OCI-M2 (cell line): ENCODE data around the gene GPD1.
A peak's percentile ranks its signal among the peaks of the same experiment; 100 is the strongest.

Experiments used
- DNase-seq: peaks from one replicate; lab custom pipeline; 2025; ENCODE audit not compliant: unreplicated experiment; lab: John Stamatoyannopoulos, UW

GPD1 gene

DNA sequence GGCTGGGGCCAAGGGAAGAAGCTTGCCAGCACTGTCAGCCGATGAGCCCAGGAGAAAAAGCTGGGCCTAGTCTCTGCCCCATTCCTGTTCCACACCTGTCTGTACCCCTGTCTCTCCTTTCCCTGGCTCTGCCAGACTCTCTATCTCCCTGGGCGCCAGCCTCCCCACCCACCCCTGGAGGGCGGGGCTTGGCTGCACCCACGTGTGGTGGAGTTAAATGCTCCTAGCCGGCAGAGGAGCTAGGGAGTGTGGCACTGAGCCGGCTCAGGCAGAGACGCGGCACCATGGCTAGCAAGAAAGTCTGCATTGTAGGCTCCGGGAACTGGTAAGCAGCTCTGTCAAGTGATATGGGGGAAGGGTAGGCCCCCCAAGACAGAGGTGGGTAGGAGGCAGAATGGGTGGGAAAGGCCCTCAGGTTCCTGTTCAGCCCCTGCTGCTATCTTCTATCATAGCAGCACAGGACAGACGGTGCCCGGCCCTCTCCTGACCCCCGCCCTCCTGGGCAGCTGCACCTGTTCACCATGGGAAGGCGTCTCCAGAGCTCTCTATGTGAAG, at the start of gene GPD1:
GPD1 (plus strand) TSS at position 242 of the 555 bp plus-strand sequence; CDS start at position 285, 43 bp downstream.
- DNase-seq, result no peak

DNA sequence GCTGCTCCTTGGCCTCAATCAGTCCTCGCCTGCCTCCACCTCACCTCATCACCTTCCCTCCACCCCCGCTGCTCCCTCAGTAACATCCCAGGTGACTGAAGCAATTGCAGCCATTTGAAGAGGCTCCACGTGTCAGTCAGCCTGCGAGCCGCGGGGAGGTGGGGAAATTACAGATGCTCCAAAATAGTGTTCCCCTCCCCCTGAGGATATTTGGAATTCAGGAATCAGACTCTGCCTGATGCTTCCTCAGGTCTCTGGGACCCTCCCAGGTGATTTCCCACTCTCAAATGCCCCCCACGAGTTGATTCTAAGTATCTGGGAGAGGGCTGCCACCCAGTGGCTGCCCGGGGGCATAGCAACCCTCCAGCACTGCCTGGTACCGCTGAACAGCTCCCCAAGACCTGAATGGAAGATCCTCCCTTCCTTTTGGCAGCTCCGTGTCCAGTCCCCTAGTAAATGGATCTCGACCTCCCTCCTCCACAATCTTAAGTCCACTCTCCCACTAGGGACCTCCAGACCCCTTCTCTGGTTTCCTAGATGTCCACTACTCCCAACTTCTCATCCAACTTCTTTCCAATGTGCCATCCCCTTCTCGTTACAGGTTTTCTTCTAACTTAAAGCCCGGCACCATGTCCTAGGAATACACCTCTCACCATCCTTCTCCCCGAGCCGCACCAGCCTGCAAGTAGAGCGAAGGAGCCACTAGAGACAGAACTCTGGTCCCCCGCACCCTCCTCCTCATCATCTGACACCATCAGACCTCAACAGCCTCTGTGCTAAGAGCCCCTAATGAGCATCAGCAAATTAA, 47.8 kb upstream of the GPD1 start:
- peak; percentile 51 for DNase-seq

DNA sequence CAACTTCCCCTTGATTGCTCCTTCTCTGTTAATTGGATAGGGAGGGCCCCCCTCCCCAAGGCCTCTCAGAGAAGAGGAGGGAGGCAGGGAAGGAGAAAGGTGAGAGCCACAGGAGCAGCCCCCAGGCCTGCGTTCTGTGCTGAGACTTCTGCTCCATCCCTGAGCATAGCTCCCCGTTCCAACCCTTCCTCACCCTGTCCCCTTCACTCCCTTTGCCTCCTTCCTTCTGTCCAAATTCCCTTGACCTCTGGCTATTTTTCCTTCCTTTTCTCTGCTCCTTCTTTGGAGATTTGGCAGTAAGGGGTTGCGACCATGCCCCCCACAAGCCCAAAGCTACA, 47.2 kb upstream of the GPD1 start:
- DNase-seq, result no peak

DNA sequence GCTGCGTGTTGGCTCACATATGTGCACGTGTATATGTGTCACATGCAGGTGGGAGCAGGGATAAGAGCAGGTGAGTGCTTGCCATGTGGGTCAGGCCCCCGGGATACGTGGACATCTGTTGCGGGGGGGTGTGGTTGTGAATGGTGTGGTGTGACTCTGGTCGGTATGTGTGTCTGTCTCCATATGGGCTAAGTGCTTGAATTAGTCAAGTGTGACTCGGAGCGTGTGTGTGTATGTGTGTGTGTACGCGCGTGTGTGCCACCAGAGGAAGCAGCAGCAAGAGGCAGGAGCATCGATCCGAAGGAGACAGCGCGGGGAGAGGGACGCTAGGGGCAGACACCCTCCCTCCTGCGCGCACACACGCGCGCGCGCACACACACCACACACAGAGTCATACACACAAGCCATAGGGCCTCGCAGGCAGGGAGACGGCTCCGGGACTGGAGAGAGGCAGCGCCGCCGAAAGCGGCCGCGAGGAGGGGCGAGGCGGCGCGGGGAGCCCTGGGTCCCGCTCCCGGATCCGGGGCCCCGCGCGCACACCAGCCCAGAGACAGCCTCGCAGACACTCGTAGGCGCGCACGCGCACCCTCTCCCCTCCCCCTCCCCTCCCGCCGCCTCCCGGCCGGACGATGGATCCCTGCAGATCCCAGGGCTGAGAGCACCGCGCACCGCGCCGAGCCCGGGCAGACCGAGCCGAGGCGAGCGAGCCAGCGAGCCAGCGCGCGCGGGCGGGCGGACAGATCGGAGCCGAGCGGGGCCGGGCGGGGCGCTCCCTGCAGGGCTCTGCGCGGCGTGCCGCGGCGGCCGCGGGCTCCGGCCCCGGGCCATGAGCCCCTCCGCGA, 46.6 kb upstream of the GPD1 start, which contains the start of gene ASIC1:
ASIC1 (plus strand) TSS at position 597 of the 842 bp plus-strand sequence. CDS start 1,171 bp downstream, outside the sequence.
- DNase-seq, result no peak

DNA sequence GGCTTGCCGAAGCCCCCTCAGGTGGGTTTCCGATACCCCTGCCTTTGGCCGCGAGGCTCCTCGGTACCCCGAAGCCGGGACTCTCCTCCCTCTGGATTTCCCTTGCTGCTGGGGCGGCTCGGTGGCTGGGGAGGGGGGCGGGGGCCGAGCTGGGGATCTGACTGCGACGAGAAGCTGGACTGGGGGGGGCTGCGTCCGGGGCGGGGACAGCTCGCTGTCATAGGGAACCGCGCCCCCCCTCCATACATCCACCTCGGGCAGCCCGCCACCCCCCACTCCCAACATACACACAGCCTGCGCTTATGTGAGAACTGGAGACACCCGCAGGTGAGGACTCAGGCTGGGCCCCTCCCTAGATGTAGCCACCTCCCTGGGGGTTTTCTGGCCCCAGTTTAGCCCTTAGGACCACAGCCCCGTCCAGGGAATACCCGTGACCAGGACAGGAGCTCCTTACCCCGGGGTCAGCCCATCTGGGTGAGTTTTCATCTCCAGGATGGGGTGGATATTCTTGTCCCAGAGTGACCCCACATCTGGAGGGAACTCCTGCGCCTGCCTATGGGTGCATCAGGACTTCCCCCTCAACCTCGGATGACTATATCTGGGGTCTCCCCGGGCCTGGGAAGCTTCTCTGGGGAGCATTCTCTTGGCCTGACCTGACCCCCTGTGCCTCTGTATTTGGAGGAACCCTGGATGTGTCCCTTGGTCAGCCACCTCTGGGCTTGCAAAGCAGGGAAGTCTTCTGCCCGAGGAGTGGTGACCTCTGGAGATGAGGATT, 45.7 kb upstream of the GPD1 start:
- no peak for DNase-seq

DNA sequence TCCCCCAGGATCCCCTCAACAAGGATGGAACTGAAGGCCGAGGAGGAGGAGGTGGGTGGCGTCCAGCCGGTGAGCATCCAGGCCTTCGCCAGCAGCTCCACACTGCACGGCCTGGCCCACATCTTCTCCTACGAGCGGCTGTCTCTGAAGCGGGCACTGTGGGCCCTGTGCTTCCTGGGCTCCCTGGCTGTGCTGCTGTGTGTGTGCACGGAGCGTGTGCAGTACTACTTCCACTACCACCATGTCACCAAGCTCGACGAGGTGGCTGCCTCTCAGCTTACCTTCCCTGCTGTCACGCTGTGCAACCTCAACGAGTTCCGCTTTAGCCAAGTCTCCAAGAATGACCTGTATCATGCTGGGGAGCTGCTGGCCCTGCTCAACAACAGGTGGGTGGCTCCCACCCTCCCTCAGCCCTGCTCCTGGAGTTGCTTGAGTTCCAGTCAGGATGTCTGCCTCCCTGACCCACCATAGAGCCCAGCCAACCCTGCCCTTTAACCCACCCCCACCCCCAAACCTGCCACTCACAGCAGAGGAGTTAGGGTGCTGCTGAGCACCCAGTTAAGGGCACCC, 45.0 kb upstream of the GPD1 start:
- DNase-seq, result no peak

DNA sequence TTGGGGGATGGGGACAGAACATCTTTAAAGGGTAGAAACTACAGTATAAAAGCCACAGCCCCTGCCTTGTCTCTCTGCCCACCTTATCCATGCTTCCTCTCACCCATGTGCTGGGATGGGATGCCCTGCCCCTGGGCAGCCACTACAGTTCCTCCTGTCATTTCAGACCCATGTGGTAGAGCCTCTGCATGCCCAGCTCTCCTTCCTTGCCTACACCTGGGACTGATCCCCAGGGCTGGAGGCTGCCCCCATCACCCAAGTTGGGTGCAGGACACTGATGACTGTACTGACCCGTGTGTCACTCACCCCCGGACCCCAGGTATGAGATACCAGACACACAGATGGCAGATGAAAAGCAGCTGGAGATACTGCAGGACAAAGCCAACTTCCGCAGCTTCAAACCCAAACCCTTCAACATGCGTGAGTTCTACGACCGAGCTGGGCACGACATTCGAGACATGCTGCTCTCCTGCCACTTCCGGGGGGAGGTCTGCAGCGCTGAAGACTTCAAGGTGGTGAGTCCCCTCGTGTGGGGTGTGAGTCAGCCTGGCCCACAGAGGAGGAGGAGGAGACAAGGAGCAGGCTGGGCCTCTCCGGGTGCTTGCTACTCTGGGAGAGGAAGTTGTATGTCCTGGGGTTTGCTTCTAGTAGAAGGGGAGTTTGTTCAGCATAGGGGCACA, 44.2 kb upstream of the GPD1 start:
- DNase-seq, result no peak

DNA sequence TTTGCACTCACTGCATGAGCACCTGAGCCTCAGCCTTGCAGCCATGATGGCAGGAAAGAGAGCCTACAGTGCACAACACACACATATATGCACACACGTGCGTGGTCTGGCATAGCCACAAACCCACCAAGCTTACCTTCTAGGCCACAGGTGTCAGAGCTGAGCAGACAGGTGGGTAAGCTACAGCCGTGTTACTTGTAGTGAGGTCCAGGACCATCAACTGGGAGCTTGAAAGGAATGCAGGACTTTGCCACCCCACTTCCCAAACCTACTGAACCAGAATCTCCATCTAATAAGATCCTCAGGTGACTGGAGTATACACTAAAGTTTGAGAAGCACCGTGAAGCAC, 43.7 kb upstream of the GPD1 start:
- no peak for DNase-seq

DNA sequence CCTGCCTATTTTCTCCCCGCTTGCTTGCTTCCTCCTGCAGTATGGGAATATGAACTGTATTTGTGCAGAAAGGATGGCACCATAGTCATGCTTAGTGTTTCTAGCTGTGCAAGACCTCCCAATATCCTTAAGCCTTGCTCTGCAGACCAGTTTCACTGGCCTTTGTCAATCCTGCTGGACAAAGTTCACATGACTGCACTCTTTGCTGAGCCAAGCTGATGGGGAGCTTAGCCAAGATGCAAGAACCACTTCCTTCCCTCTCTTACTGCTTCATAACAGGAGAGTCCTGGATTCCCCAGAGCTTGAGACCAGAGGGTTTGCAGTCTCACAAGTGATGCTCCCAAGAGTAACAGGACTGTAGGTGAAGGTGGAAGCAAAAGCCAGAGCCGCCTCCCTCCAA, 42.6 kb upstream of the GPD1 start:
- DNase-seq, result no peak

DNA sequence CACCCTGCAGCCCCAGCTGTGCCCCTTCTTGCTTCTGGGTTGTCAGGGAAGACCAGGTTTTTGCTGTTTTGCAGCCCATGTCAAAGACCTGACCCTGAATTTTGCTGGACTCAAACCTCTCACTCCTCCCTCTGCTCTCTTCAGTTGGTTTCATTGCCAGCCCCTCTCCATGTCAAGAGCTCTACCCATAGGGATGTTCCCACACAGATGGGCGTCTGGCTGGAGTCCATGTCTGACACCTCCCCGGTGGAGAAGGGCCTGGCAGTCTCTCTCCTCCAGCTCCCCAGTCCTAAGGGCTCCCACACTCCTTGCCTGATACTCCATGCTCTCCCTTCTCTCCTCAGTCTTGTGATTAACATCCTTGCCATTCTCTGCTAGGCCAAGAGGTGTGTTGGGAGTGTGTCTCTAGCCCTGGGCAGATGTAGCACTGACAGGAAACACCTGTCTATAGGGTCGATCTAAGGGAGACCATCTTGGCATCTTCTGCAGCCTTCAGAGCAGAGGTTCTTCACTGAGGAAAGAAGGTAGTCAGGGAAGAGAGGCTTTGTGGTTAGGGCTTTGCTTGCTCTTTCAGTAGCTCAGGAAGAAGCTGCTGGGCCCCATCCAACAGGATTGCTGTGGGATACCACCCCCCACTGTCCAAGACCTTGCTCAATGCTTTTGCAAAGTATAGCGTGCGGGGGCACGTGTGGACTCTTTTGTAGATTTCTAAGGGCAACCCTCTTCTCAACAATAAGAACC, 41.7 kb upstream of the GPD1 start:
- DNase-seq, result no peak

DNA sequence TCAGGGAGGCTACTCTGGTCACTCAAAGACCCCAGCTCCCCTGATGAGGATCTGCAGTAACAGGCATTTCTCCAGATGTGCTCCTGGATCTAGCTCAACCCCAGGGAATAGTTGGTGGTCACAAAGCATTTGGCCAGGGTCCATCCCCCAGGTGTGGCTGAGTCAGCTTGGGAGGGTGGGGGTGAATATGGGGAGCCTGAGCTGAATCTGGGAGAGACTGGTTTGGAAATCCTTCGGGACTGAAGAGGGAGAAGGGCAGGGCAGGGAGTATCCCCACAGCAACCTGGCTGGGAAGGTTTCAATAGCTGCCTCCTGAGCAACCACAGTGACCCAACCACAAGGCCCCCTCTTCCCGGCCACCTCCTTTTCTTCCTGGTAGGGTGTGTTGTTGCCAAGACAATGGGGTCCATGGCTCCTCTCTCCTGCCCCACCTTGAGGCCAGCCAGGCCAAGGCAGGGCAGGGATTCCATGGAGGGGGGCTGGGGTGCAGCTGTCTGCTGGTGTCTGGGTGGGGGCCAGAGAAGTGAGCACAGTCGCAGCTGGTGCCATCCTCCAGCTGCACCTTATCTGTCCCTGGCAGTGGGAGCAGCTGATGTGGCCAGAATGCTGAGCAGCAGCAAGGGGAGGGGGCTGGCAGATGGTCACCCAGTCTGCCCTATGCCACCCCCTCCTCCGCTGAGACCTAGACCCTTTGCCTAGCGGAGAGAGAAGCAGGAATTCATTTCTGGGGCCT, 40.9 kb upstream of the GPD1 start:
- no peak for DNase-seq

DNA sequence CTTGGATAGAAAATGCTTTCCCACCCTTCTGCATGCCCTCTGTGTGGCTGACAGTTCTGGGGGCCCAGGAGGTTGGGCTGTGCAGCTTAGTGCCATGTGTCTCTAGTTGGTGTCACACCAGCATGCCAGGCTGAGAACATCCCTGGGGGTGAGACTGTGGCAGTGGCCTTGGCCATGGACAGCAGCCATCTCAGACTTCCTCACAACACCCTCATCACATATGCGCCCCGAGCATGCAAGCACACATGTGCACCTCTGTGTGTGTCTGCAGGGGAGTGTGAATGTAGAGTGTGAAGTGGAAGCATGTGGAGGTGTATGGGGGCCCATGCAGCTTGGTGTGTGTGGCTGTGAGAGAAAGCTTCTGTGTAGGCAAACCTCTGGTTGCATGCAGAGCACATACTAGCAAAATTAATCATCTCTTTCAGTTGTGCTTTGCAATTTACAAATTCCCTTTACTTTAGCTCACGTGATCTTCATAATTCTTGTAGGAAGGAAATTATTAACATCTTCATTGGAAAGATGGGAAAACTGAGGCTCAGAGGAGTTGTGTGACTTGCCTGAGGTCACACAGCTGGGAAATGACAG, 38.0 kb upstream of the GPD1 start:
- DNase-seq, result no peak

DNA sequence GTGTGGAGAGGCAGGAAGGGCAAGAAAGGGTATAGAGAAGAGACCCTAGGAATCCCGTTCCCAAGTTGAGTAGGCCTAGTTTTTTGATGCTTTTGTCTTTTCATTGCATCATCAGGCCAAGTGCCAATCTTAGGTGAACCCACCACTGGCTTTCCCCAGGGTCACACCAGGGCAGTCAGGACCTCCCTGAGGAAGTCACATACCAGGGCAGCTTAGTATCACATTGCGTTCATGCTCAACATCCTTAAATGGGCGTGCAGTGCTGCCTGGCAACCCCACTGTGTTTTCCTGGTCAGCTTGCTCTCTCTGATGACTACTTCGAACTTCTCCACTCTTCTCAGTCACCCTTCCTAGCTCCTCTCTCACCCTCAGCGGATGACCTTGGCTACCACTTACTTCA, 37.4 kb upstream of the GPD1 start:
- DNase-seq, result no peak

DNA sequence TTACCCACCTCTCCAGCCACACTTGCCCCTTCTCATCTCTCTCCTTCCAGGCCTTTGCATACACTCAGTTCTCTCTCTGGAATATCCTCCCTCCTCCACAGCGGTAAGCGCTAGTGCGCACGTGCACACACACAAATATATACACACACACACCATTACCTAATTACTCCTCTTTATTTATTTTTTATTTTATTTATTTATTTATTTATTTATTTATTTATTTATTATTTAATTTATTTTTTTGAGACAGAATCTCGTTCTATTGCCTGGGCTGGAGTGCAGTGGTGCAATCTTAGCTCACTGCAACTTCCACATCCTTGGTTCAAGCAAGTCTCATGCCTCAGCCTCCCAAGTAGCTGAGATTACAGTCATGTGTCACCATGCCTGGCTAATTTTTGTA, 34.7 kb upstream of the GPD1 start:
- DNase-seq, result no peak

DNA sequence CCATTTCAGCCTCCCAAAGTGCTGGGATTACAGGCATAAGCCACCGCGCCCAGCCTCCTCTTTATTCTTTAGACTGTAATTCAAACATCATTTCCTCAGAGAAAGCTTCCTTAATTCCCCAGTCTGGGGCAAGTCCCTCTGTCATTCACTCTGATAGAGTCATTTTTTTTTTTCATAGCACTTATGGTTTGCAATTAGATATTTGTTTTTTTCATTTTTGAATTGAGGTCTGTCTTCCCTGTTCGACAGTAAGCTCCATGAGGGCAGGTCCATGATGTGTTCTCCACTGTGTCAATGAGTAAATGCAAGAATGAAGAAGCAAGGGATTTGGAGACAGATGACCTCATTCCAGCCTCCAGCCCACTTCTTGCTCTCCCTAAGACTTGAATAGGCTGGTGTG, 34.3 kb upstream of the GPD1 start:
- no peak for DNase-seq

DNA sequence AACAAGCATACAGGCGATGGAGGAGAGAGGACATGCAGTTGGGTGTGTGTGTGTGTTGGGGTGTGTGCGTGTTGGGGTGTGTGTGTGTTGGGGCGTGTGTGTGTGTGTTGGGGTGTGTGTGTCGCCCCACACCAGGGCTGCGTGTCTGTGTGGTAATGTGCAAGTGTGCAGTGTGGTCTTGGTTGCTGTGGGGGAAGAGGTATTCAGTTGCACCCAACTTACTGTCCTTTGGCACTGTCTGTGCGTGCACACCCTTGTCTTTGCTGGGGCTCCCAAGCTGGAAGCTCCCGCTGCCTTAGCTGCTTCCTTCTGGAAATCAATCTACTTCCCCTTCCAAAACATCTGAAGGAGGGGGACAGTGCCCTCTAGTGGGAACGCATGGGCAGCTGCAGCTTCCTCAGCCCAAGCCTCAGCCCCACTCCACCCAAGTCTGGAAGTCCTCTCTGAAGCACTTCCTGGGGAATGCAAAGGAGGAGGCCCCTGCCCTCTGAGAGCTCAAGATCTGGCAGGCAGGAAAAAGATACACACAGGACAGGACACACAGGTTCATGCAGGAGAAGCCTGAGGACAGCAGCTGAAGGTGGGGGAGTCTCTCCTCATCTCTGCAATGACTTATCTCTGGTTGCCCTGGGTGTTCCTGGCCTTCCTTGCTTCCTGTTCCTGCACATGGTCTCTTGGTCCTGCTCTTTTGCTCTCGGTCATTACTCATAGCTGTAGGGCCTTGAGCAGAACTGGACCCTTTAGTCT, 33.3 kb upstream of the GPD1 start:
- no peak for DNase-seq

DNA sequence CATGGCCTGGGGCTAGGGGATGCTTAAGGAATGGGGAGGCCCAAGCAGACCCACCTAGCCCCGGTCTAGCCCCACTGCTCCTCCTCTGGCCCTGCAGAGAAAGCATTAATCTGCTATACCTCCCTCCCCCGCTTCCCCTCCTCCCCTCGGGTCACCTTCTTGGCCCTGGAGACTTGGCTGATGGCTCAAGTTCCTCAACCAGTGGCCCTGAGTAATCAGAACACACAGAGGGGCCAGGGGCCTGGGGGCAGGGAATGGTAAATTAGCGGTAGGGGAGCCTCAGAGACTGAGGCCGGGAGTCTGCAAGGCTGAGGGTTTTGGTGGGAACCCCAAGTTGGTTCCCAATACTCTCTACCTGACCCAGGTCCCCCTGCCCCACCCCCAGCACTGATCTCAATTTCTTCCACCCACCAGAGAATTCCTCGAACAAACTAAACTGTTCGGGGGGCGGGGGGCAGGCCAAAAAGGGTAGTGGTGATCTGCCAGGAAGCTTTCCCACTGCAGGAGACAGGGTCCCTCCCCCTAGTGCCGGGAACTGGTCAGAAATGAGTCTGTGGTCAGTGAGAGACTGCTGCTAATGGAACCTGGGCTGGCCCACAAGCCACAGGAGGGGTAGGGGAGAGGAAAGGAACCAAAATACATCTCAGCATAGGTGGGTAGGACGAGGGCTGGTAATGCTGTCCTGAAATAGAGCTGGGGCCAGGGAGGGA, 31.5 kb upstream of the GPD1 start:
- no peak for DNase-seq
